GM12878 (cell line): ENCODE measurements around the gene NCAM1. TPM values are rescaled to one million over a fixed set of nuclear protein-coding genes. Genes with fewer than 3 reads are reported as not detected.

Experiments used
- ATAC-seq: fragments of 200-7000 bp; cut with Tn5 transposase; 3 replicates; pipeline ENCODE4 v1.9.1; 2020; ENCODE audit warnings: mild to moderate bottlenecking, moderate library complexity
- BruUV-seq: library from RNA; stranded (reverse); fragments of 400-500 nt; replicated peaks from 2 replicates; lab custom pipeline; 2021; lab: Mats Ljungman, UMichigan
- CTCF ChIA-PET: fragments of 300-600 bp; sonication (Branson Sonifier 250); formaldehyde crosslinking; extraction: SDS; loops from one replicate; lab custom pipeline; 2021; ENCODE audit warnings: inconsistent platforms; lab: Yijun Ruan, JAX
- POLR2A ChIA-PET: fragments of 350-600 bp; formaldehyde crosslinking; extraction: SDS; loops from one replicate; lab custom pipeline; 2021; ENCODE audit warnings: inconsistent platforms; lab: Charles Lee
- RAD21 ChIA-PET: fragments of 300-600 bp; sonication (Branson Sonifier 250); formaldehyde crosslinking; loops from one replicate; lab custom pipeline; 2023; ENCODE audit warnings: antibody characterized with exemption; ENCODE audit not compliant: unreplicated experiment; lab: Charles Lee
- SMC1A ChIA-PET: fragments of 300-600 bp; sonication (Branson Sonifier 250); formaldehyde crosslinking; loops from one replicate; lab custom pipeline; 2023; ENCODE audit not compliant: unreplicated experiment, uncharacterized antibody; lab: Charles Lee
- DNase-seq: peaks from one replicate; pipeline ENCODE4 v3.0.0-alpha.2; 2011; ENCODE audit warnings: low read depth, low spot score
- FAIRE-seq: peaks from 3 replicates; lab custom pipeline; 2011; peaks lifted over from hg19 to GRCh38; lab: Jason Lieb, UNC
- H2AFZ ChIP-seq: 2 replicates; pipeline ENCODE4 v1.6.0; 2011; ENCODE audit warnings: low read depth, low read length, control low read depth; ENCODE audit not compliant: control insufficient read depth
- H3K27ac ChIP-seq: 2 replicates; pipeline ENCODE4 v1.5.1; 2011; ENCODE audit warnings: control low read depth; ENCODE audit not compliant: control insufficient read depth, insufficient read depth
- H3K27me3 ChIP-seq, 2 experiments: replicated peaks in 1 of 2; 2 replicates each; pipeline versions ENCODE4 v1.6.0 to v1.6.1; 2011; ENCODE audit warnings: low read length in 1 of 2; ENCODE audit not compliant: control insufficient read depth in 2 of 2, insufficient read depth in 2 of 2
- H3K36me3 ChIP-seq, 2 experiments: 2 replicates each; pipeline ENCODE4 v1.5.1; 2011; ENCODE audit warnings: low read length in 1 of 2; ENCODE audit not compliant: control insufficient read depth in 2 of 2, insufficient read depth in 2 of 2
- H3K4me1 ChIP-seq: 2 replicates; pipeline ENCODE4 v1.6.1; 2011; ENCODE audit warnings: mild to moderate bottlenecking, low read length, moderate library complexity, mixed read lengths; ENCODE audit not compliant: control insufficient read depth, insufficient read depth
- H3K4me2 ChIP-seq: 2 replicates; pipeline ENCODE4 v1.6.0; 2011; ENCODE audit warnings: control low read depth; ENCODE audit not compliant: control insufficient read depth, insufficient read depth
- H3K4me3 ChIP-seq: fragments of 200-600 bp; sonication (generic); 2 replicates; pipeline ENCODE4 v1.5.1; 2016
- H3K79me2 ChIP-seq: 2 replicates; pipeline ENCODE4 v1.6.0; 2011; ENCODE audit warnings: low read length; ENCODE audit not compliant: control insufficient read depth, insufficient read depth
- H3K9ac ChIP-seq: 2 replicates; pipeline ENCODE4 v1.8.0; 2011; ENCODE audit warnings: low read length, control low read depth, mixed read lengths; ENCODE audit not compliant: control insufficient read depth, insufficient read depth
- H3K9me3 ChIP-seq: replicated peaks from 3 replicates; pipeline ENCODE4 v1.5.1; 2011; ENCODE audit warnings: mild to moderate bottlenecking, low read length; ENCODE audit not compliant: control insufficient read depth, insufficient read depth
- H4K20me1 ChIP-seq: 2 replicates; pipeline ENCODE4 v1.6.0; 2011; ENCODE audit not compliant: control insufficient read depth, insufficient read depth
- BCL3 ChIP-seq: IDR thresholded peaks from 2 replicates; pipeline ENCODE4 v1.6.1; 2011; ENCODE audit warnings: borderline replicate concordance, low read depth, mild to moderate bottlenecking, moderate library complexity, low read length; ENCODE audit not compliant: insufficient read depth, poor library complexity, severe bottlenecking
- E4F1 ChIP-seq: fragments of 450-650 bp; IDR thresholded peaks from 2 replicates; pipeline ENCODE4 v1.6.1; 2018; ENCODE audit warnings: borderline replicate concordance, mild to moderate bottlenecking; ENCODE audit not compliant: partially characterized antibody
- HDGF ChIP-seq: fragments of 450-650 bp; IDR thresholded peaks from 2 replicates; pipeline ENCODE4 v1.6.1; 2016; ENCODE audit warnings: antibody characterized with exemption
- HSF1 ChIP-seq: fragments of 150-350 bp; IDR thresholded peaks from 2 replicates; pipeline ENCODE4 v1.6.1; 2014; ENCODE audit warnings: mild to moderate bottlenecking, low read depth, low read length
- LARP7 ChIP-seq: fragments of 450-650 bp; IDR thresholded peaks from 2 replicates; pipeline ENCODE4 v1.6.1; 2017; ENCODE audit warnings: mild to moderate bottlenecking
- MXI1 ChIP-seq: fragments of 150-350 bp; IDR thresholded peaks from 2 replicates; pipeline ENCODE4 v1.6.1; 2011; ENCODE audit warnings: low read depth, mild to moderate bottlenecking, inconsistent platforms, low read length, improper control_type of control experiment
- YY1 ChIP-seq: IDR thresholded peaks from 2 replicates; pipeline ENCODE4 v1.6.1; 2011; ENCODE audit warnings: low read depth, mild to moderate bottlenecking, low read length
- ZZZ3 ChIP-seq: IDR thresholded peaks from 2 replicates; pipeline ENCODE4 v1.6.1; 2011; ENCODE audit warnings: low read depth; ENCODE audit not compliant: control insufficient read depth, insufficient read length
- WGBS: methylation state at CpG from one replicate; pipeline ENCODE4 v1.1.6; 2016; ENCODE audit warnings: low lambda C conversion rate; ENCODE audit not compliant: insufficient replicate concordance, insufficient coverage; ENCODE audit errors: missing lambda C conversion rate; 5-methylcytosine and 5-hydroxymethylcytosine counted together
- in situ Hi-C: fragments of 300-500 bp; cut with MboI; formaldehyde crosslinking; loops from 9 replicates; pipeline ENCODE4 v1.14.3; 2018; ENCODE audit warnings: mixed read lengths
- intact Hi-C: fragments of 100-400 bp; cut with micrococcal nuclease; formaldehyde crosslinking; loops from one replicate; pipeline ENCODE4 v1.14.2; 2022; ENCODE audit not compliant: unreplicated experiment
- polyA plus RNA-seq, 11 experiments: library from polyadenylated mRNA; depleted of rRNA in 4 of 11; unstranded in 6 of 11; stranded (reverse) in 5 of 11; fragments of >200 nt; fragmentation: Nextera tagmentation in 4 of 11; fragmentation: Illumina TruSeq in 1 of 11; extraction: Ambion mirVana in 4 of 11; extraction: Trizol in 1 of 11; gene quantifications; 1 replicate in 1 of 11; 2 replicates in 10 of 11; pipeline versions ENCODE4 v1.2.1 to v1.2.3, GENCODE V29; 2011 to 2016; ENCODE audit warnings: inconsistent platforms in 2 of 11, missing spikeins in 2 of 11, low read depth in 1 of 11
- total RNA-seq, 4 experiments: library from RNA; depleted of rRNA in 3 of 4; stranded (reverse); fragments of >200 nt in 3 of 4; fragmentation: Illumina TruSeq in 1 of 4; extraction: Trizol in 1 of 4; gene quantifications; 2 replicates each; pipeline versions ENCODE4 v1.2.1 to v1.2.3, GENCODE V29; 2013 to 2021
- TF ChIP-seq, protein P1 (sequence below): fragments of 450-650 bp; formaldehyde crosslinking; IDR thresholded peaks from 2 replicates; pipeline ENCODE4 v1.4.0; 2020; ENCODE audit warnings: mild to moderate bottlenecking, moderate library complexity
- TF ChIP-seq, protein P2 (sequence below): fragments of 450-650 bp; IDR thresholded peaks from 2 replicates; pipeline ENCODE4 v1.6.1; 2017; ENCODE audit warnings: borderline replicate concordance

NCAM1 gene
- total and polyA plus RNA-seq, 10 of the 15 experiments (the other 5 are each of a cell fraction or from before 2014, with no cell fraction given) = 0.10 to 0.23 (median 0.11) TPM; not detected in 7

DNA sequence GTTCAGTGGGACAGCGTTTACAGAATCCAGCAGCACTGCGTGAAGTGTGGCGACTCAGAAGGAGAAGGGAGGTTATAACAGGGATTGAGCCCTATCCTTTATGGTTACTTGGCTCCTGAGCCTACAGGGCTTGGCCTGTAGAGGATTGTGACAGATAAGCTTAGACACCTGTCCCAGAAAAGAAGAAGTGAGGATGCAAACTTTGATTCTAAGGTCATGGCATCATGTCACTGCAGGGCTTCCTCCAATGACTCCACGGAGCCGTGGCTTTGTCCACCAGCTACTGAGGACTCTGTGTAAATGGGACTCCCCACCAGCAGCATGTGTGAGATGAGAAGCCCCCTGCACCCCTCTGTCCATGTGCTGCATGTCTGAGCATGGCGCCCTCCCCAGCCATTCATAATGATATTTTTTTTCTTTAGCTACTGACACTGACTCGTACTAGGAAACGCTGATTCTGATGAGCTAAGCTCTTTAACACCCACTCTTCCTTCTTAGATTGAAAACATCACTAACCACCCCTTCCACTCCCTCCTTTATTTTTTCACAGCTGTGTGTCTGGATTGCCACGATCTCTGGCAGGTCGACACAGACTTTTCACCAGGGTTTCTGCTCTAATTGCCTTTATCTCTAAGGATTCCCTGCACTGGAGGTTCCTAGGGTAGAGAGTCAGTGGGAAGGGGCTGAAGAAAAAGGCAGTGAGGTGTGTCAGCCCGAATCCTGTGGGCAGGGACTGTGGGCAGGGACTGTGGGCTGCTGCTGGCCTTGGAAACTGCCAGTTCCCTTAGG is 287.7 kb downstream of the NCAM1 start:
- H3K36me3 ChIP-seq = no peaks in the 10 kb centered on the region
- ChIA-PET CTCF (interaction anchor here (0.7 to 1.2 kb wide), 3 partner anchors 8 to 140 kb away, joined by 3 read pairs; no protein-coding TSS in a partner anchor), POLR2A (no interaction called here), RAD21 (interaction anchor here (0.5 kb wide), 1 partner anchor 970 kb away, joined by 3 read pairs; no protein-coding TSS in a partner anchor), SMC1A (interaction anchor here (0.6 to 1.4 kb wide), 3 partner anchors 41 to 97 kb away, joined by 3 to 5 read pairs (median 3); no protein-coding TSS in a partner anchor)
- no peak overlapping the region for H3K9ac ChIP-seq
- peaks cover 1 to 3% of the 10 kb centered on the region in 2 experiments for H3K27me3 ChIP-seq
- WGBS = 27% methylated on average over 11 of the region's 11 CpGs
- ATAC-seq (no peak), FAIRE-seq (no peak), DNase-seq (no peak)
- no peak overlapping the region for H3K4me2 ChIP-seq
- no peak overlapping the region for H3K4me3 ChIP-seq
- BruUV-seq = no TSS peak
- H3K4me1 ChIP-seq = no peaks in the 10 kb centered on the region
- H2AFZ ChIP-seq = no peak overlapping the region
- intact Hi-C loops = no loop called here
- no peaks in the 10 kb centered on the region for H4K20me1 ChIP-seq
- H3K27ac ChIP-seq = no peak overlapping the region
- no peaks in the 10 kb centered on the region for H3K79me2 ChIP-seq
- in situ Hi-C loops = no loop called here
- no peaks in the 10 kb centered on the region for H3K9me3 ChIP-seq
- TF ChIP-seq LARP7 (no peak), MXI1 (no peak), E4F1 (no peak), HSF1 (no peak), ZZZ3 (no peak), BCL3 (no peak), HDGF (no peak), YY1 (no peak)
- TF ChIP-seq, protein P1, sequence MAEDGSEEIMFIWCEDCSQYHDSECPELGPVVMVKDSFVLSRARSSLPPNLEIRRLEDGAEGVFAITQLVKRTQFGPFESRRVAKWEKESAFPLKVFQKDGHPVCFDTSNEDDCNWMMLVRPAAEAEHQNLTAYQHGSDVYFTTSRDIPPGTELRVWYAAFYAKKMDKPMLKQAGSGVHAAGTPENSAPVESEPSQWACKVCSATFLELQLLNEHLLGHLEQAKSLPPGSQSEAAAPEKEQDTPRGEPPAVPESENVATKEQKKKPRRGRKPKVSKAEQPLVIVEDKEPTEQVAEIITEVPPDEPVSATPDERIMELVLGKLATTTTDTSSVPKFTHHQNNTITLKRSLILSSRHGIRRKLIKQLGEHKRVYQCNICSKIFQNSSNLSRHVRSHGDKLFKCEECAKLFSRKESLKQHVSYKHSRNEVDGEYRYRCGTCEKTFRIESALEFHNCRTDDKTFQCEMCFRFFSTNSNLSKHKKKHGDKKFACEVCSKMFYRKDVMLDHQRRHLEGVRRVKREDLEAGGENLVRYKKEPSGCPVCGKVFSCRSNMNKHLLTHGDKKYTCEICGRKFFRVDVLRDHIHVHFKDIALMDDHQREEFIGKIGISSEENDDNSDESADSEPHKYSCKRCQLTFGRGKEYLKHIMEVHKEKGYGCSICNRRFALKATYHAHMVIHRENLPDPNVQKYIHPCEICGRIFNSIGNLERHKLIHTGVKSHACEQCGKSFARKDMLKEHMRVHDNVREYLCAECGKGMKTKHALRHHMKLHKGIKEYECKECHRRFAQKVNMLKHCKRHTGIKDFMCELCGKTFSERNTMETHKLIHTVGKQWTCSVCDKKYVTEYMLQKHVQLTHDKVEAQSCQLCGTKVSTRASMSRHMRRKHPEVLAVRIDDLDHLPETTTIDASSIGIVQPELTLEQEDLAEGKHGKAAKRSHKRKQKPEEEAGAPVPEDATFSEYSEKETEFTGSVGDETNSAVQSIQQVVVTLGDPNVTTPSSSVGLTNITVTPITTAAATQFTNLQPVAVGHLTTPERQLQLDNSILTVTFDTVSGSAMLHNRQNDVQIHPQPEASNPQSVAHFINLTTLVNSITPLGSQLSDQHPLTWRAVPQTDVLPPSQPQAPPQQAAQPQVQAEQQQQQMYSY (CRISPR knock-in tag) = no peak
- TF ChIP-seq, protein P2, sequence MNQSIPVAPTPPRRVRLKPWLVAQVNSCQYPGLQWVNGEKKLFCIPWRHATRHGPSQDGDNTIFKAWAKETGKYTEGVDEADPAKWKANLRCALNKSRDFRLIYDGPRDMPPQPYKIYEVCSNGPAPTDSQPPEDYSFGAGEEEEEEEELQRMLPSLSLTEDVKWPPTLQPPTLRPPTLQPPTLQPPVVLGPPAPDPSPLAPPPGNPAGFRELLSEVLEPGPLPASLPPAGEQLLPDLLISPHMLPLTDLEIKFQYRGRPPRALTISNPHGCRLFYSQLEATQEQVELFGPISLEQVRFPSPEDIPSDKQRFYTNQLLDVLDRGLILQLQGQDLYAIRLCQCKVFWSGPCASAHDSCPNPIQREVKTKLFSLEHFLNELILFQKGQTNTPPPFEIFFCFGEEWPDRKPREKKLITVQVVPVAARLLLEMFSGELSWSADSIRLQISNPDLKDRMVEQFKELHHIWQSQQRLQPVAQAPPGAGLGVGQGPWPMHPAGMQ = no peak
